Esophagus muscularis mucosa (tissue), 4 donors: ENCODE data around the gene RNF157. TPM values are rescaled to one million over a fixed set of nuclear protein-coding genes. Genes with fewer than 3 reads are reported as not detected.

Experiments used
- DNase-seq: peaks from one replicate; pipeline ENCODE4 v3.0.0-alpha.2; 2017; ENCODE audit errors: extremely low spot score
- H3K27ac ChIP-seq, 4 donors: fragments of 200-600 bp; sonication (generic); replicated peaks in 1 of 4; 1 replicate in 3 of 4; 2 replicates in 1 of 4; pipeline ENCODE4 v1.5.1; 2016 to 2019; ENCODE audit warnings: mild to moderate bottlenecking in 1 of 4
- H3K27me3 ChIP-seq, 4 donors: fragments of 200-600 bp; sonication (generic); one replicate each; pipeline versions ENCODE4 v1.5.1 to v1.6.0; 2016 to 2019
- H3K36me3 ChIP-seq, 4 donors: fragments of 200-600 bp; sonication (generic); one replicate each; pipeline ENCODE4 v1.5.1; 2016 to 2019
- H3K4me1 ChIP-seq, 4 donors: fragments of 200-600 bp; sonication (generic); one replicate each; pipeline ENCODE4 v1.5.1; 2016 to 2019
- H3K4me3 ChIP-seq, 4 donors: fragments of 200-600 bp; sonication (generic); 1 replicate in 2 of 4; 2 replicates in 2 of 4; pipeline ENCODE4 v1.5.1; 2016 to 2019; ENCODE audit warnings: mild to moderate bottlenecking in 4 of 4, moderate library complexity in 1 of 4
- H3K9me3 ChIP-seq, 4 donors: fragments of 200-600 bp; sonication (generic); 1 replicate in 3 of 4; 2 replicates in 1 of 4; pipeline ENCODE4 v1.5.1; 2016 to 2019
- CTCF ChIP-seq, 3 experiments: fragments of 200-600 bp in 2 of 3; fragments of 450-650 bp in 1 of 3; sonication (generic) in 2 of 3; IDR thresholded peaks; one replicate each; pipeline ENCODE4 v1.5.1; 2017 to 2019; ENCODE audit warnings: antibody characterized with exemption in 3 of 3, mild to moderate bottlenecking in 2 of 3, moderate library complexity in 1 of 3
- EP300 ChIP-seq: sonication (generic); formaldehyde crosslinking; IDR thresholded peaks from one replicate; pipeline ENCODE4 v1.6.1; 2017; ENCODE audit warnings: antibody characterized with exemption
- POLR2A ChIP-seq: fragments of 450-650 bp; IDR thresholded peaks from one replicate; pipeline ENCODE4 v1.6.1; 2017; ENCODE audit warnings: antibody characterized with exemption, moderate library complexity, mild to moderate bottlenecking, low read depth
- POLR2AphosphoS5 ChIP-seq, 2 donors: sonication (generic); formaldehyde crosslinking; IDR thresholded peaks; one replicate each; pipeline ENCODE4 v1.6.1; 2017; ENCODE audit warnings: antibody characterized with exemption in 2 of 2
- WGBS: methylation state at CpG from one replicate; pipeline ENCODE4 v1.1.5; 2018; 5-methylcytosine and 5-hydroxymethylcytosine counted together
- intact Hi-C: fragments of 100-400 bp; cut with DNase I; formaldehyde crosslinking; loops from one replicate; pipeline ENCODE4 v1.15.1; 2023
- total RNA-seq, 4 donors: library from RNA; depleted of rRNA; stranded (reverse); fragments of >200 nt; gene quantifications; one replicate each; pipeline versions ENCODE4 v1.1.0 to v1.2.1, GENCODE V29; 2016

RNF157 gene
- 1 to 10 TPM; 2.1 to 8.1 (median 4.8) TPM for total RNA-seq

- peaks cover 16 to 27% (median 22%) of the 10 kb centered on the region in 4 donors for H3K4me1 ChIP-seq
- intact Hi-C loops = no loop called here
- peaks cover 0 to 55% (median 6%) of the 10 kb centered on the region in 4 donors for H3K27me3 ChIP-seq
- H3K4me3 ChIP-seq = peak within 1 kb of the TSS; percentile 58 to 73 (median 65)
- TF ChIP-seq POLR2AphosphoS5 (IDR thresholded peaks at IDR 0.05) (peak; percentile 18 to 50), EP300 (no peak)
- under 1% methylated on average over 40 of the region's 102 CpGs for WGBS
- H3K27ac ChIP-seq = peak within 1 kb of the TSS in 3 of 4 donors; percentile 64 to 71 (median 69)
- H3K36me3 ChIP-seq = no peaks in the 10 kb centered on the region
- DNase-seq = no peak
- H3K9me3 ChIP-seq = no peaks in the 10 kb centered on the region
Measured at GRCh38 chr17:76240461-76241203, at the start of gene RNF157. TSS of gene RNF157 (minus strand) at chr17:76240493. CDS start at chr17:76240240, 253 bp downstream.

- peaks cover 8 to 14% (median 10%) of the 10 kb centered on the region in 4 donors for H3K4me1 ChIP-seq
- no peak for DNase-seq
- no peaks in the 10 kb centered on the region for H3K9me3 ChIP-seq
- H3K27ac ChIP-seq = no peak overlapping the region
- WGBS = 85% methylated on average over 16 of the region's 23 CpGs
- intact Hi-C loops = no loop called here
- H3K27me3 ChIP-seq = no peaks in the 10 kb centered on the region
- H3K36me3 ChIP-seq = peaks cover 0 to 16% (median 0%) of the 10 kb centered on the region in 4 donors
- no peak overlapping the region for H3K4me3 ChIP-seq
- TF ChIP-seq POLR2A (no peak), CTCF (IDR thresholded peaks at IDR 0.05) (no peak), POLR2AphosphoS5 (IDR thresholded peaks at IDR 0.05) (no peak), EP300 (no peak)
Measured at GRCh38 chr17:76281573-76282371, 41.5 kb upstream of the RNF157 start.

DNA sequence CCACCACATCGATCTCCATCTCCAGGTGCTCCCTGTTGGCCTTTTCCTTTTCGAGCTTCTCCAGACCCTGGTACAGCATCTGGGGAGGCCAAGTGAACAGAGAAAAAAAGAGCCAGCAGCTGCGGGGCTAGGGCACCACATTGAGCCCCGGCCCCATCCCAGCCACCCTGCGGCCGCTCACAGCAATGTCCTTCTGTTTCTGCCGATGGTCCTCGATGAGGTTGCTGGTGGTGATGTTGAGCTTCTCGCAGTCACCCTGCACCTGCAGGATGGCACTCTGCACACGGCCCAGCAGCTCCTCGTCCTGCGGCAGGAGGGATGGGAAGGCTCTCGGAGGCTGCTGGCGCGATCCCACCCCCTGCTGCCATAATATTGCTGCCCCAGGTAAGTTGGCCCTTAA, 40.4 kb upstream of the RNF157 start:
- no peak overlapping the region for H3K4me3 ChIP-seq
- intact Hi-C loops = no loop called here
- no peak for TF ChIP-seq POLR2A
- no peak for TF ChIP-seq CTCF (IDR thresholded peaks at IDR 0.05)
- no peaks in the 10 kb centered on the region for H3K9me3 ChIP-seq
- peaks cover 8 to 14% (median 10%) of the 10 kb centered on the region in 4 donors for H3K4me1 ChIP-seq
- WGBS = 95% methylated on average over 7 of the region's 15 CpGs
- H3K27ac ChIP-seq = no peak overlapping the region
- H3K36me3 ChIP-seq = peaks cover 0 to 23% (median 0%) of the 10 kb centered on the region in 4 donors
- no peaks in the 10 kb centered on the region for H3K27me3 ChIP-seq
- DNase-seq = no peak

GRCh38 chr17:76279742-76280287, 39.5 kb upstream of the RNF157 start:
- TF ChIP-seq CTCF (IDR thresholded peaks at IDR 0.05) (no peak), EP300 (no peak), POLR2AphosphoS5 (IDR thresholded peaks at IDR 0.05) (no peak), POLR2A (no peak)
- Histone ChIP-seq H3K4me3 (no peak overlapping the region), H3K27ac (no peak overlapping the region), H3K36me3 (peaks cover 0 to 23% (median 0%) of the 10 kb centered on the region in 4 donors), H3K27me3 (no peaks in the 10 kb centered on the region), H3K9me3 (no peaks in the 10 kb centered on the region), H3K4me1 (peaks cover 8 to 14% (median 10%) of the 10 kb centered on the region in 4 donors)
- no peak for DNase-seq
- WGBS = 90% methylated on average over 13 of the region's 15 CpGs
- intact Hi-C loops = loop anchor here (1.0 to 5.0 kb wide), 2 partner anchors 98 to 160 kb away; no protein-coding TSS in a partner anchor
